ENCODE results near the gene KCNRG.
"Not testable (repeated sequence)": the region's sequence is repeated elsewhere in the genome, so short reads cannot be mapped to it uniquely, and the experiment has no call there.

KCNRG gene

GRCh38 chr13:50015258-50015657 lies at the start of gene KCNRG:
Gene KCNRG, plus strand, starts transcription at chr13:50015444. Its CDS starts 50 bp downstream, at chr13:50015494.
- DNase-seq (ENCODE audit: low read depth) = no peak

- no peak for DNase-seq (ENCODE audit: low read depth)
These were observed 47.8 kb upstream of the KCNRG start for GRCh38 chr13:49967456-49967855.

- no peak for DNase-seq (ENCODE audit: low read depth)
These were observed 42.5 kb upstream of the KCNRG start for GRCh38 chr13:49972709-49973108.

GRCh38 chr13:49975826-49976225 lies 39.4 kb upstream of the KCNRG start:
- no peak for DNase-seq (ENCODE audit: low read depth)

- DNase-seq (ENCODE audit: low read depth) = peak; percentile 61
These were observed 38.7 kb upstream of the KCNRG start for GRCh38 chr13:49976314-49977258.

GRCh38 chr13:49977992-49978391 lies 37.3 kb upstream of the KCNRG start:
- DNase-seq (ENCODE audit: low read depth) = no peak

- no peak for DNase-seq (ENCODE audit: low read depth)
These were observed 35.0 kb upstream of the KCNRG start for GRCh38 chr13:49980266-49980665.

GRCh38 chr13:49985129-49985528 lies 30.1 kb upstream of the KCNRG start:
- DNase-seq (ENCODE audit: low read depth) = no peak

GRCh38 chr13:49986471-49986870 lies 28.8 kb upstream of the KCNRG start:
- no peak for DNase-seq (ENCODE audit: low read depth)

- DNase-seq (ENCODE audit: low read depth) = not testable (repeated sequence)
These were observed 24.6 kb upstream of the KCNRG start for GRCh38 chr13:49990612-49991011.

GRCh38 chr13:49993111-49993510 lies 22.1 kb upstream of the KCNRG start:
- DNase-seq (ENCODE audit: low read depth) = no peak

- DNase-seq (ENCODE audit: low read depth) = no peak
These were observed 21.6 kb upstream of the KCNRG start for GRCh38 chr13:49993666-49994065.

- no peak for DNase-seq (ENCODE audit: low read depth)
These were observed 19.6 kb upstream of the KCNRG start for GRCh38 chr13:49995625-49996101.

GRCh38 chr13:49996161-49996915 lies 18.9 kb upstream of the KCNRG start:
- peak; percentile 82 for DNase-seq (ENCODE audit: low read depth)

GRCh38 chr13:49996951-49997895 lies 18.0 kb upstream of the KCNRG start, which contains the start of gene TRIM13:
Gene TRIM13, plus strand, starts transcription at chr13:49997042. Its CDS starts 14,899 bp downstream, at chr13:50011941.
- peak; percentile 71 for DNase-seq (ENCODE audit: low read depth)

- DNase-seq (ENCODE audit: low read depth) = no peak
These were observed 17.3 kb upstream of the KCNRG start for GRCh38 chr13:49997955-49998354.

GRCh38 chr13:49998714-49999624 lies 16.3 kb upstream of the KCNRG start:
- no peak for DNase-seq (ENCODE audit: low read depth)

- no peak for DNase-seq (ENCODE audit: low read depth)
These were observed 14.0 kb upstream of the KCNRG start for GRCh38 chr13:50001287-50001686.

GRCh38 chr13:50006426-50007135 lies 8.7 kb upstream of the KCNRG start:
- no peak for DNase-seq (ENCODE audit: low read depth)

- no peak for DNase-seq (ENCODE audit: low read depth)
These were observed 3.8 kb upstream of the KCNRG start for GRCh38 chr13:50011461-50011860.
